NOMO-1 treated with DMSO at 0.1 percent for 48 hours (cell line): ENCODE data around the gene EXOC3.

ENCODE experiments used
- DNase-seq: peaks from one replicate; lab custom pipeline; 2025; ENCODE audit not compliant: unreplicated experiment; lab: John Stamatoyannopoulos, UW

The EXOC3 gene

GRCh38 chr5:424301-425110 is 18.5 kb upstream of the EXOC3 start:
- peak; percentile 95 for DNase-seq

GRCh38 chr5:425714-426113 is 17.3 kb upstream of the EXOC3 start:
- no peak for DNase-seq

GRCh38 chr5:426392-426976 is 16.5 kb upstream of the EXOC3 start:
- no peak for DNase-seq

GRCh38 chr5:427415-428087 is 15.4 kb upstream of the EXOC3 start:
- no peak for DNase-seq

- DNase-seq: no peak
Observed at GRCh38 chr5:428219-428618, 14.8 kb upstream of the EXOC3 start.

- no peak for DNase-seq
Observed at GRCh38 chr5:428754-429452, 14.1 kb upstream of the EXOC3 start.

- no peak for DNase-seq
Observed at GRCh38 chr5:429453-430188, 13.4 kb upstream of the EXOC3 start.

- DNase-seq: no peak
Observed at GRCh38 chr5:430214-430925, 12.6 kb upstream of the EXOC3 start.

GRCh38 chr5:431001-431710 is 11.8 kb upstream of the EXOC3 start:
- peak; percentile 55 for DNase-seq

- no peak for DNase-seq
Observed at GRCh38 chr5:431711-432050, 11.3 kb upstream of the EXOC3 start.

GRCh38 chr5:432201-432927 is 10.6 kb upstream of the EXOC3 start:
- DNase-seq: no peak

- DNase-seq: no peak
Observed at GRCh38 chr5:432928-433791, 9.8 kb upstream of the EXOC3 start.

GRCh38 chr5:433836-434235 is 9.1 kb upstream of the EXOC3 start:
- no peak for DNase-seq

- DNase-seq: no peak
Observed at GRCh38 chr5:434443-435146, 8.4 kb upstream of the EXOC3 start.

GRCh38 chr5:435156-435790 is 7.7 kb upstream of the EXOC3 start:
- DNase-seq: no peak

- DNase-seq: no peak
Observed at GRCh38 chr5:435961-436640, 6.9 kb upstream of the EXOC3 start.

- no peak for DNase-seq
Observed at GRCh38 chr5:436641-436975, 6.4 kb upstream of the EXOC3 start.
